ENCODE measurements around the gene DCP1A. TPM values are rescaled to one million over a fixed set of nuclear protein-coding genes. Genes with fewer than 3 reads are reported as not detected.

DCP1A gene
- total and polyA plus RNA-seq, 12 donors: 4.5 to 24.1 (median 18.2) TPM

DNA sequence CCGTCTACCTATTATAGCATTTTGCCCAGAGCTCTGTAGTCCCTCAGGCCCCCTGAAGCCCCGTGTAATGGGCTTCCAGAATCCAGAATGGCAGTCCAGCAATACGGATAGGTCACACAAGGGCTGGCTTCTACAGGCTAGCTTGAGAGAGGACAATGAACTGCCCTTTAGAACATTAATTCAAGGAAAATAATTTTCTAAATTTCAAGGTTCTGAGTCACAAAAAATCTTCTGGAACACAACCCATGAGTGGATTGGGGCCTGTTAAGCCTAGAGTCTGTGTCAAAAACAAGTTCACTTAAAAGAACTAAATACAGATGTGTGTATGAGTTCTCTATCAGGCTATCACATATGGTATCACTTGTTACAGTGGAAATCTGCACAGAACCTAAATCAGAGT, 28.8 kb downstream of the DCP1A start:
- no peak overlapping the region for H3K27ac ChIP-seq
- 82 to 99% methylated on average over 3 of the region's 3 CpGs for WGBS, 2 donors

DNA sequence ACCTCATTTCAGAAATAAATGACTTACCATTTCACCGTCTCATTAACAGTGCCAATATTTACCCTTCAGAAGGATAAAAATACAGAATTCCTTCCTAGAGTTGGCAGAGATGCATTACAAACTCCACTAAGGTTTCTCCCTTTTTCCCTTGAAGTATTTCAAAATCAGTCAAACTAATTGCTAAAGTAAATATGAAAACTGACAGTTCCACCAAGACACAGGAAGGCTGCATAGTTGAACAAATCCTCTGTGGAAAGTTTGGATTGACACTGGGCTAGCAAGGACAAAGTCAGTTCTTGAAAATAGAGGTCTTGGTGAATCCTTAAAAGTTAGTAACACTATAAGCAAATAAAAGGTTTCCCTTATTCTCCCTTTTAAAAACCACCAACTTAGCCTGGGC, 34.5 kb downstream of the DCP1A start:
- Histone ChIP-seq H3K27ac (peak overlapping the region in 1 of 10 donors; percentile 26), H3K4me1 (peaks cover 0 to 21% (median 0%) of the 10 kb centered on the region in 9 donors), H3K4me3 (no peak overlapping the region), H3K36me3 (peaks cover 0 to 95% (median 26%) of the 10 kb centered on the region in 9 donors), H3K9me3 (no peaks in the 10 kb centered on the region), H3K27me3 (no peaks in the 10 kb centered on the region)
- intact Hi-C loops (cut with DNase I): loop anchor here in 1 of 10 donors (5.0 kb wide), 1 partner anchor 34 kb away; the partner anchor contains the start of gene DCP1A
- 65 to 68% methylated on average over 1 of the region's 1 CpG for WGBS, 2 donors
- ATAC-seq: no peak
- TF ChIP-seq, protein P1, sequence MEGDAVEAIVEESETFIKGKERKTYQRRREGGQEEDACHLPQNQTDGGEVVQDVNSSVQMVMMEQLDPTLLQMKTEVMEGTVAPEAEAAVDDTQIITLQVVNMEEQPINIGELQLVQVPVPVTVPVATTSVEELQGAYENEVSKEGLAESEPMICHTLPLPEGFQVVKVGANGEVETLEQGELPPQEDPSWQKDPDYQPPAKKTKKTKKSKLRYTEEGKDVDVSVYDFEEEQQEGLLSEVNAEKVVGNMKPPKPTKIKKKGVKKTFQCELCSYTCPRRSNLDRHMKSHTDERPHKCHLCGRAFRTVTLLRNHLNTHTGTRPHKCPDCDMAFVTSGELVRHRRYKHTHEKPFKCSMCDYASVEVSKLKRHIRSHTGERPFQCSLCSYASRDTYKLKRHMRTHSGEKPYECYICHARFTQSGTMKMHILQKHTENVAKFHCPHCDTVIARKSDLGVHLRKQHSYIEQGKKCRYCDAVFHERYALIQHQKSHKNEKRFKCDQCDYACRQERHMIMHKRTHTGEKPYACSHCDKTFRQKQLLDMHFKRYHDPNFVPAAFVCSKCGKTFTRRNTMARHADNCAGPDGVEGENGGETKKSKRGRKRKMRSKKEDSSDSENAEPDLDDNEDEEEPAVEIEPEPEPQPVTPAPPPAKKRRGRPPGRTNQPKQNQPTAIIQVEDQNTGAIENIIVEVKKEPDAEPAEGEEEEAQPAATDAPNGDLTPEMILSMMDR (IDR thresholded peaks at IDR 0.05): no peak
- DNase-seq: no peak

More for the DNA sequence above, 28.8 kb downstream of the DCP1A start:
- TF ChIP-seq, protein P1 (IDR thresholded peaks at IDR 0.05): no peak
- no peak for ATAC-seq
- peaks cover 0 to 40% (median 11%) of the 10 kb centered on the region in 9 donors for H3K4me1 ChIP-seq
- H3K36me3 ChIP-seq: peaks cover 0 to 64% (median 11%) of the 10 kb centered on the region in 9 donors
- H3K4me3 ChIP-seq: no peak overlapping the region
- intact Hi-C loops (cut with DNase I): no loop called here
- DNase-seq: no peak
- H3K9me3 ChIP-seq: no peaks in the 10 kb centered on the region
- H3K27me3 ChIP-seq: no peaks in the 10 kb centered on the region

DNA sequence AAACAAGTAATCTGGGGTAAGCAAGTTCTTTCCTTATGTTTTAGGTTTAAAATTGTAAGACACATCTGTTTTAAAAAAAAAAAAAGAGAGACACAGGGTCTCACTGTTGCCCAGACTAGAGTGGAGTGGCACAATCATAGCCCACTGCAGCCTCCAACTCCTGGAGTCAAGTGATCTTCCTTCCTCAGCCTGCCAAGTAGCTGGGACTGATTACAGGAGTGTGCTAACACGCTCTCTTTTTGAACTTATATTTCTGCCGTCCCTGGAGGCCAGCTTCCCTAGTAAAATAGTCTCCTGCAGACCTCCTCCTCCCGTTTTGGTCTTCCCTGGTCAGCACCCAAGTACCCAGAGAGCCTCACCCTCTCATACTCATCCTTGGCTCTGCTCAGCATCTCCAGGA, 35.5 kb downstream of the DCP1A start:
- intact Hi-C loops (cut with DNase I): loop anchor here in 1 of 10 donors (5.0 kb wide), 1 partner anchor 35 kb away; the partner anchor contains the start of gene DCP1A
- DNase-seq (no peak), ATAC-seq (peak in 3 of 8 donors; percentile 42 to 58 (median 45))
- no peak overlapping the region for H3K4me3 ChIP-seq
- peaks cover 0 to 95% (median 26%) of the 10 kb centered on the region in 9 donors for H3K36me3 ChIP-seq
- TF ChIP-seq, protein P1 (IDR thresholded peaks at IDR 0.05): no peak
- H3K27ac ChIP-seq: no peak overlapping the region
- no peaks in the 10 kb centered on the region for H3K27me3 ChIP-seq
- H3K4me1 ChIP-seq: peaks cover 0 to 21% (median 0%) of the 10 kb centered on the region in 9 donors
- no peaks in the 10 kb centered on the region for H3K9me3 ChIP-seq
- 37 to 59% methylated on average over 3 of the region's 3 CpGs for WGBS, 2 donors

GRCh38 chr3:53303957-53304356, 43.4 kb downstream of the DCP1A start:
- TF ChIP-seq, protein P1 (IDR thresholded peaks at IDR 0.05): no peak
- Histone ChIP-seq H3K27ac (peak overlapping the region in 8 of 10 donors; percentile 42 to 78 (median 58)), H3K9me3 (no peaks in the 10 kb centered on the region), H3K4me1 (peaks cover 0 to 26% (median 7%) of the 10 kb centered on the region in 9 donors), H3K27me3 (no peaks in the 10 kb centered on the region), H3K36me3 (peaks cover 0 to 94% (median 20%) of the 10 kb centered on the region in 9 donors), H3K4me3 (no peak overlapping the region)
- intact Hi-C loops (cut with DNase I): loop anchor here in 2 of 10 donors (2.0 to 5.0 kb wide), 3 partner anchors 43 to 408 kb away; partner anchors contain the start of gene DCP1A (in 1 of the 2)
- 37 to 44% methylated on average over 3 of the region's 3 CpGs for WGBS, 2 donors
- ATAC-seq (peak in 6 of 8 donors; percentile 25 to 55 (median 37)), DNase-seq (no peak)

All from heart right ventricle (tissue), 16 donors.